HPDE6-E6E7 (cell line): ENCODE results near the gene TMEM175.
"Not testable (repeated sequence)": the region's sequence is repeated elsewhere in the genome, so short reads cannot be mapped to it uniquely, and the experiment has no call there.

Source experiments
- DNase-seq: peaks from one replicate; pipeline ENCODE4 v3.0.0; 2011; ENCODE audit warnings: missing footprints; ENCODE audit errors: extremely low spot score

Gene TMEM175

GRCh38 chr4:988726-989721 lies 56.8 kb downstream of the TMEM175 start:
- DNase-seq = no peak

GRCh38 chr4:989722-990471 lies 57.6 kb downstream of the TMEM175 start:
- DNase-seq = no peak

- DNase-seq = no peak
Measured at GRCh38 chr4:990746-991367, 58.6 kb downstream of the TMEM175 start.

- no peak for DNase-seq
Measured at GRCh38 chr4:991451-992296, 59.4 kb downstream of the TMEM175 start.

- DNase-seq = no peak
Measured at GRCh38 chr4:992297-993110, 60.2 kb downstream of the TMEM175 start.

- DNase-seq = no peak
Measured at GRCh38 chr4:993111-994029, 61.1 kb downstream of the TMEM175 start, which contains the start of gene SLC26A1. TSS of gene SLC26A1 (minus strand) at chr4:993404. CDS start at chr4:991703, 1,701 bp downstream.

- no peak for DNase-seq
Measured at GRCh38 chr4:995311-996026, 63.2 kb downstream of the TMEM175 start.

GRCh38 chr4:996030-996996 lies 64.1 kb downstream of the TMEM175 start:
- no peak for DNase-seq

GRCh38 chr4:996997-997374 lies 64.7 kb downstream of the TMEM175 start:
- DNase-seq = no peak

- no peak for DNase-seq
Measured at GRCh38 chr4:997375-998071, 65.3 kb downstream of the TMEM175 start.

- no peak for DNase-seq
Measured at GRCh38 chr4:998096-998691, 65.9 kb downstream of the TMEM175 start.

- not testable (repeated sequence) for DNase-seq
Measured at GRCh38 chr4:999240-999863, 67.1 kb downstream of the TMEM175 start.

- no peak for DNase-seq
Measured at GRCh38 chr4:999882-1000425, 67.7 kb downstream of the TMEM175 start.

- no peak for DNase-seq
Measured at GRCh38 chr4:1000686-1001260, 68.5 kb downstream of the TMEM175 start.

- no peak for DNase-seq
Measured at GRCh38 chr4:1001561-1002130, 69.4 kb downstream of the TMEM175 start.
